Activated CD4-positive, alpha-beta memory T cell treated with anti-CD3 and anti-CD28 coated beads, Interleukin-2, amount 10 ng/mL, durations not matched to agents 7 days and 5 days (primary cell): ENCODE measurements around the gene OR1G1. TPM values are rescaled to one million over a fixed set of nuclear protein-coding genes. Genes with fewer than 3 reads are reported as not detected.
"Not testable (repeated sequence)": the region's sequence is repeated elsewhere in the genome, so short reads cannot be mapped to it uniquely, and the experiment has no call there.

ENCODE experiments used
- CTCF ChIA-PET: fragments of 350-600 bp; sonication (Branson Sonifier 250); formaldehyde crosslinking; loops from one replicate; lab custom pipeline; 2021; ENCODE audit warnings: antibody characterized with exemption, inconsistent platforms; lab: Charles Lee
- POLR2A ChIA-PET: fragments of 350-600 bp; sonication (Branson Sonifier 250); formaldehyde crosslinking; loops from one replicate; lab custom pipeline; 2021; ENCODE audit warnings: antibody characterized with exemption; lab: Charles Lee
- DNase-seq: peaks from one replicate; pipeline ENCODE4 v3.0.0-alpha.2; 2020
- H3K27ac Mint-ChIP-seq: one replicate; pipeline ENCODE4 v1.8.0; 2021; ENCODE audit warnings: mild to moderate bottlenecking, mixed read lengths
- H3K27me3 Mint-ChIP-seq: one replicate; pipeline ENCODE4 v1.8.0; 2021; ENCODE audit warnings: mixed read lengths
- H3K36me3 Mint-ChIP-seq: one replicate; pipeline ENCODE4 v1.8.0; 2021; ENCODE audit warnings: low read depth, mixed read lengths
- H3K4me1 Mint-ChIP-seq: one replicate; pipeline ENCODE4 v1.8.0; 2021; ENCODE audit warnings: mixed read lengths
- H3K4me3 Mint-ChIP-seq: one replicate; pipeline ENCODE4 v1.8.0; 2021; ENCODE audit warnings: mild to moderate bottlenecking, mixed read lengths
- H3K9me3 Mint-ChIP-seq: one replicate; pipeline ENCODE4 v1.8.0; 2021; ENCODE audit warnings: mixed read lengths
- total RNA-seq, 2 experiments: library from RNA; stranded (reverse); gene quantifications; one replicate each; pipeline ENCODE4 v1.2.3, GENCODE V29; 2021

Gene OR1G1
- not detected for total RNA-seq

DNA sequence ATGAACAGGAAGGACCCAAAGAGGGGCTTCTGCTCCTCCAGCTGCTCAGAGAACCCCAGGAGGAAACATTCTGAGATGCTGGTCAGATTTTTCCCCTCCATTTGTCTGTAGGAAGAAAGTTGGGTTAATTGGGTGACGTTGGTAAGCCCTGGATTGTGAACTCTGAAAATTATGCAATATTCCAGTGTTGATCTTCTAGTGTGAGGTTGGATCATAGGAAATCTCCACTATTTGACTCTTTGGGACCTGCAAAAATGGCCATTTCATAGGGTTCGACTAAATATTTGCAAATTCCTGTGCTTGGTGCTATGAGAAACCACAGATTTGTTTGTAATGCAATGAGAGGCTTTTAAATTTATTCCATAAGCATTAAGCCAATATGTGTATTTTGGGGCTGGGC lies at the start of gene OR1G1:
OR1G1 (minus strand) TSS at position 101 of the 400 bp plus-strand sequence; CDS start at position 101, 0 bp downstream.
- Mint-ChIP-seq H3K36me3 (no peaks in the 10 kb centered on the region), H3K4me3 (no peak within 1 kb of the TSS), H3K4me1 (no peaks in the 10 kb centered on the region), H3K27me3 (peaks cover 8% of the 10 kb centered on the region), H3K9me3 (no peaks in the 10 kb centered on the region), H3K27ac (no peak within 1 kb of the TSS)
- DNase-seq, result no peak
- ChIA-PET POLR2A (no interaction called here), CTCF (no interaction called here)

- Mint-ChIP-seq H3K9me3 (no peaks in the 10 kb centered on the region), H3K36me3 (no peaks in the 10 kb centered on the region), H3K27me3 (peaks cover 3% of the 10 kb centered on the region), H3K4me3 (no peak overlapping the region), H3K27ac (no peak overlapping the region), H3K4me1 (no peaks in the 10 kb centered on the region)
- CTCF ChIA-PET, result no interaction called here
- POLR2A ChIA-PET, result no interaction called here
- DNase-seq, result no peak
These were observed 40.2 kb upstream of the OR1G1 start for GRCh38 chr17:3167574-3167973.

DNA sequence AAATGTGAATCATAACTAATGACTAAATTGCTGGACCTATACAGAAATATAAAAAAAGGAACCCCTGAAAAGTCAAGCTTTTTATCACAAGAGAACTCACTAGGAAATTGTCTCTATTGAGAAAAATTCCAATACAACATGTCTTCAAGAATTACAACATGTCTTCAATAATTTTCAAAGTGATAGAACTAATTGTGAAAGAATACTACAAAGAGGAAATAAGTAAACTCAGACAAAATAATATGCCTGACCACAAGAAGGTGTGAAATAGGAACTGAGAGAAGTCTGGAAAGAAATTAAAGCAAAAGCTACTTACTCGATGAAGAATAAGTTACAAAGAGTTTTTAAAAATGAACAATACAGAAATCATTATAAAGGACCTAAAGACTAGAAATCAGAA lies 29.9 kb upstream of the OR1G1 start:
- no peak overlapping the region for H3K27ac Mint-ChIP-seq
- no peak overlapping the region for H3K4me3 Mint-ChIP-seq
- CTCF ChIA-PET, result no interaction called here
- POLR2A ChIA-PET, result no interaction called here
- no peaks in the 10 kb centered on the region for H3K4me1 Mint-ChIP-seq
- DNase-seq, result no peak
- H3K36me3 Mint-ChIP-seq, result no peaks in the 10 kb centered on the region
- no peaks in the 10 kb centered on the region for H3K9me3 Mint-ChIP-seq
- H3K27me3 Mint-ChIP-seq, result peaks cover 11% of the 10 kb centered on the region

GRCh38 chr17:3137494-3137893 lies 10.1 kb upstream of the OR1G1 start:
- H3K4me3 Mint-ChIP-seq, CTCF ChIA-PET, H3K4me1 Mint-ChIP-seq, H3K36me3 Mint-ChIP-seq, H3K9me3 Mint-ChIP-seq, H3K27ac Mint-ChIP-seq, DNase-seq, POLR2A ChIA-PET: not testable (repeated sequence)
- H3K27me3 Mint-ChIP-seq, result peaks cover 14% of the 10 kb centered on the region

GRCh38 chr17:3104322-3104721 lies 23.0 kb downstream of the OR1G1 start, which contains the start of gene OR1D2:
TSS of gene OR1D2 (minus strand) at chr17:3104422. CDS start at chr17:3092996, 11,426 bp downstream.
- H3K27ac Mint-ChIP-seq, result no peak within 1 kb of the TSS
- CTCF ChIA-PET, result no interaction called here
- no peaks in the 10 kb centered on the region for H3K9me3 Mint-ChIP-seq
- DNase-seq, result no peak
- no peaks in the 10 kb centered on the region for H3K4me1 Mint-ChIP-seq
- H3K4me3 Mint-ChIP-seq, result no peak within 1 kb of the TSS
- H3K36me3 Mint-ChIP-seq, result no peaks in the 10 kb centered on the region
- POLR2A ChIA-PET, result no interaction called here
- peaks cover 5% of the 10 kb centered on the region for H3K27me3 Mint-ChIP-seq

Other genes starting within 250 kb of the OR1G1 start
- not detected for gene OR1D5, start 63.9 kb downstream of the OR1G1 start, total RNA-seq
- gene OR1D2, start 23.1 kb downstream of the OR1G1 start, total RNA-seq, result not detected
- gene OR1A2, start 70.0 kb upstream of the OR1G1 start, total RNA-seq, result not detected
- gene OR1A1, start 80.1 kb upstream of the OR1G1 start, total RNA-seq, result under 1 TPM in 1 of 2 experiments, not detected in 1; 0.05 TPM
- under 1 TPM in 1 of 2 experiments, not detected in 1; 0.40 TPM for gene OR3A1, start 170.8 kb upstream of the OR1G1 start, total RNA-seq